IPS-20b (cell line): Measurements from ENCODE around the gene FCER2.

Experiments used
- H3K27ac ChIP-seq: one replicate; pipeline ENCODE4 v1.5.1; 2013; ENCODE audit warnings: low read length
- H3K27me3 ChIP-seq: 2 replicates; pipeline ENCODE4 v1.6.1; 2013; ENCODE audit warnings: mild to moderate bottlenecking, low read length, inconsistent platforms; ENCODE audit not compliant: insufficient read depth
- H3K36me3 ChIP-seq: 2 replicates; pipeline ENCODE4 v1.6.1; 2013; ENCODE audit warnings: low read depth, mild to moderate bottlenecking, inconsistent platforms, low read length, moderate library complexity; ENCODE audit not compliant: insufficient read depth
- H3K4me1 ChIP-seq: 2 replicates; pipeline ENCODE4 v1.6.1; 2013; ENCODE audit warnings: mild to moderate bottlenecking, control low read depth, inconsistent platforms, low read length, moderate library complexity; ENCODE audit not compliant: insufficient read depth
- H3K4me3 ChIP-seq: 2 replicates; pipeline ENCODE4 v1.5.1; 2013; ENCODE audit warnings: mild to moderate bottlenecking, low read length, inconsistent platforms
- H3K9ac ChIP-seq: 2 replicates; pipeline ENCODE4 v1.6.1; 2013; ENCODE audit warnings: low read depth, mild to moderate bottlenecking, inconsistent platforms, low read length, moderate library complexity
- H3K9me3 ChIP-seq: 2 replicates; pipeline ENCODE4 v1.6.1; 2013; ENCODE audit warnings: mild to moderate bottlenecking, low read depth, low read length, inconsistent platforms; ENCODE audit not compliant: insufficient read depth

Gene FCER2

GRCh38 chr19:7731218-7731595, 29.3 kb upstream of the FCER2 start:
- Histone ChIP-seq H3K27ac (no peak overlapping the region), H3K9ac (no peak overlapping the region), H3K4me1 (no peaks in the 10 kb centered on the region), H3K36me3 (no peaks in the 10 kb centered on the region), H3K9me3 (no peaks in the 10 kb centered on the region), H3K27me3 (peaks cover 96% of the 10 kb centered on the region), H3K4me3 (no peak overlapping the region)

- no peak overlapping the region for H3K9ac ChIP-seq
- H3K27ac ChIP-seq, result no peak overlapping the region
- H3K4me3 ChIP-seq, result peak overlapping the region; percentile 58
- no peaks in the 10 kb centered on the region for H3K4me1 ChIP-seq
- H3K27me3 ChIP-seq, result peaks cover 89% of the 10 kb centered on the region
- H3K36me3 ChIP-seq, result no peaks in the 10 kb centered on the region
- H3K9me3 ChIP-seq, result no peaks in the 10 kb centered on the region
Observed at GRCh38 chr19:7730286-7731217, 28.6 kb upstream of the FCER2 start.

GRCh38 chr19:7729831-7730285, 27.9 kb upstream of the FCER2 start:
- peaks cover 82% of the 10 kb centered on the region for H3K27me3 ChIP-seq
- H3K27ac ChIP-seq, result no peak overlapping the region
- peak overlapping the region; percentile 58 for H3K4me3 ChIP-seq
- H3K9ac ChIP-seq, result no peak overlapping the region
- H3K9me3 ChIP-seq, result no peaks in the 10 kb centered on the region
- H3K36me3 ChIP-seq, result no peaks in the 10 kb centered on the region
- no peaks in the 10 kb centered on the region for H3K4me1 ChIP-seq

- Histone ChIP-seq H3K9ac (no peak overlapping the region), H3K27me3 (peaks cover 76% of the 10 kb centered on the region), H3K9me3 (no peaks in the 10 kb centered on the region), H3K27ac (no peak overlapping the region), H3K36me3 (no peaks in the 10 kb centered on the region), H3K4me1 (no peaks in the 10 kb centered on the region), H3K4me3 (no peak overlapping the region)
Observed at GRCh38 chr19:7729211-7729610, 27.3 kb upstream of the FCER2 start.

- Histone ChIP-seq H3K4me1 (no peaks in the 10 kb centered on the region), H3K27me3 (peaks cover 43% of the 10 kb centered on the region), H3K9ac (no peak overlapping the region)
Observed at GRCh38 chr19:7725791-7726190, 23.9 kb upstream of the FCER2 start.

GRCh38 chr19:7722231-7722651, 20.3 kb upstream of the FCER2 start:
- H3K9me3 ChIP-seq, result no peaks in the 10 kb centered on the region
- no peak overlapping the region for H3K27ac ChIP-seq
- no peaks in the 10 kb centered on the region for H3K36me3 ChIP-seq
- no peak overlapping the region for H3K9ac ChIP-seq
- H3K4me1 ChIP-seq, result no peaks in the 10 kb centered on the region
- H3K27me3 ChIP-seq, result peaks cover 8% of the 10 kb centered on the region
- no peak overlapping the region for H3K4me3 ChIP-seq

More at GRCh38 chr19:7725791-7726190, 23.9 kb upstream of the FCER2 start:
- Histone ChIP-seq H3K9me3 (no peaks in the 10 kb centered on the region), H3K4me3 (no peak overlapping the region), H3K27ac (no peak overlapping the region), H3K36me3 (no peaks in the 10 kb centered on the region)

- Histone ChIP-seq H3K4me3 (no peak overlapping the region), H3K4me1 (no peaks in the 10 kb centered on the region), H3K27me3 (no peaks in the 10 kb centered on the region; the same call in 1 of the 2 replicates), H3K27ac (no peak overlapping the region), H3K9ac (no peak overlapping the region), H3K36me3 (no peaks in the 10 kb centered on the region), H3K9me3 (no peaks in the 10 kb centered on the region)
Observed at GRCh38 chr19:7720351-7720750, 18.4 kb upstream of the FCER2 start.

- Histone ChIP-seq H3K4me1 (no peaks in the 10 kb centered on the region), H3K27ac (no peak overlapping the region), H3K4me3 (no peak overlapping the region), H3K9ac (no peak overlapping the region), H3K27me3 (no peaks in the 10 kb centered on the region; the same call in 1 of the 2 replicates), H3K9me3 (no peaks in the 10 kb centered on the region), H3K36me3 (no peaks in the 10 kb centered on the region)
Observed at GRCh38 chr19:7718668-7719067, 16.7 kb upstream of the FCER2 start.

GRCh38 chr19:7716762-7717161, 14.8 kb upstream of the FCER2 start:
- H3K4me1 ChIP-seq, result no peaks in the 10 kb centered on the region
- H3K4me3 ChIP-seq, result no peak overlapping the region
- no peaks in the 10 kb centered on the region for H3K36me3 ChIP-seq
- H3K27me3 ChIP-seq, result no peaks in the 10 kb centered on the region
- no peak overlapping the region for H3K27ac ChIP-seq
- H3K9me3 ChIP-seq, result no peaks in the 10 kb centered on the region
- no peak overlapping the region for H3K9ac ChIP-seq

GRCh38 chr19:7715671-7716070, 13.7 kb upstream of the FCER2 start:
- H3K4me3 ChIP-seq, result no peak overlapping the region
- H3K4me1 ChIP-seq, result no peaks in the 10 kb centered on the region
- H3K9me3 ChIP-seq, result no peaks in the 10 kb centered on the region
- no peaks in the 10 kb centered on the region for H3K36me3 ChIP-seq
- H3K27me3 ChIP-seq, result no peaks in the 10 kb centered on the region
- no peak overlapping the region for H3K9ac ChIP-seq
- H3K27ac ChIP-seq, result no peak overlapping the region

GRCh38 chr19:7710616-7711015, 8.7 kb upstream of the FCER2 start:
- H3K4me3 ChIP-seq, result no peak overlapping the region
- no peak overlapping the region for H3K27ac ChIP-seq
- H3K9ac ChIP-seq, result no peak overlapping the region
- H3K27me3 ChIP-seq, result no peaks in the 10 kb centered on the region
- H3K9me3 ChIP-seq, result no peaks in the 10 kb centered on the region
- no peaks in the 10 kb centered on the region for H3K36me3 ChIP-seq
- H3K4me1 ChIP-seq, result no peaks in the 10 kb centered on the region

- Histone ChIP-seq H3K4me3 (no peak overlapping the region), H3K4me1 (no peaks in the 10 kb centered on the region), H3K27ac (no peak overlapping the region), H3K9ac (no peak overlapping the region), H3K36me3 (no peaks in the 10 kb centered on the region), H3K27me3 (no peaks in the 10 kb centered on the region), H3K9me3 (no peaks in the 10 kb centered on the region)
Observed at GRCh38 chr19:7709932-7710460, 8.1 kb upstream of the FCER2 start.
